ENCODE measurements around the gene ANK2.

DNA sequence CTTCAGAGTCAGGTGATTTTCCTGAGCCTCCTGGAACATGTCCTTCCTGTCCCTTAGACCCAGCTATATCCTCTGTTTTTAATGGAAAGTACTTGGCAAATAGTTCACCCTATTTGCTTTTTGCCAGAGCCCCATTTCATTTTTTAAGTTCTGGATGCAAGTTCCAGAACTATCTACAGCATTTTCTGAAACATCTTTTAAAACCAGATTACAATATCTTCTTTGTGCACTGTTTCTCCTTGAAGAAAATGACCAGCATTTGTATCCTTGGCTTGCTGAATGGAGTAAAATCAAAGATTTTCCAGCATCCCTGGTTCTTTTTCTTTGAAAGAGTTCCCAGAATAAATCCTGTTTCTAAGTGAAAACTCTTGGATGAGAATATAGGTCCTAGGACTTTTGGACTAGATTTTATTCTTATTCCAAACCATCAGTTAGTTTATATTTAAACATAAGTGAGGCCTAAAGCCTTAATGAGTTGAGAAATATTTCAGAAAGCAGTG, 224.3 kb downstream of the ANK2 start:
- TF ChIP-seq, protein P1, sequence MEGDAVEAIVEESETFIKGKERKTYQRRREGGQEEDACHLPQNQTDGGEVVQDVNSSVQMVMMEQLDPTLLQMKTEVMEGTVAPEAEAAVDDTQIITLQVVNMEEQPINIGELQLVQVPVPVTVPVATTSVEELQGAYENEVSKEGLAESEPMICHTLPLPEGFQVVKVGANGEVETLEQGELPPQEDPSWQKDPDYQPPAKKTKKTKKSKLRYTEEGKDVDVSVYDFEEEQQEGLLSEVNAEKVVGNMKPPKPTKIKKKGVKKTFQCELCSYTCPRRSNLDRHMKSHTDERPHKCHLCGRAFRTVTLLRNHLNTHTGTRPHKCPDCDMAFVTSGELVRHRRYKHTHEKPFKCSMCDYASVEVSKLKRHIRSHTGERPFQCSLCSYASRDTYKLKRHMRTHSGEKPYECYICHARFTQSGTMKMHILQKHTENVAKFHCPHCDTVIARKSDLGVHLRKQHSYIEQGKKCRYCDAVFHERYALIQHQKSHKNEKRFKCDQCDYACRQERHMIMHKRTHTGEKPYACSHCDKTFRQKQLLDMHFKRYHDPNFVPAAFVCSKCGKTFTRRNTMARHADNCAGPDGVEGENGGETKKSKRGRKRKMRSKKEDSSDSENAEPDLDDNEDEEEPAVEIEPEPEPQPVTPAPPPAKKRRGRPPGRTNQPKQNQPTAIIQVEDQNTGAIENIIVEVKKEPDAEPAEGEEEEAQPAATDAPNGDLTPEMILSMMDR (IDR thresholded peaks at IDR 0.05): no peak
- TF ChIP-seq POLR2AphosphoS5 (IDR thresholded peaks at IDR 0.05) (no peak), EP300 (IDR thresholded peaks at IDR 0.05) (no peak), POLR2A (IDR thresholded peaks at IDR 0.05) (no peak)

Data from upper lobe of left lung (tissue), 4 donors.